RPMI7951 (cell line): Measurements from ENCODE around the gene SLC22A17. TPM values are rescaled to one million over a fixed set of nuclear protein-coding genes. Genes with fewer than 3 reads are reported as not detected.
A peak's percentile ranks its signal among the peaks of the same experiment; 100 is the strongest.
"Not testable (repeated sequence)": the region's sequence is repeated elsewhere in the genome, so short reads cannot be mapped to it uniquely, and the experiment has no call there.

Experiments used
- DNase-seq: peaks from one replicate; pipeline ENCODE4 v3.0.0-alpha.2; 2012; ENCODE audit warnings: low read depth
- total RNA-seq: library from RNA; depleted of rRNA; stranded (reverse); fragments of >200 nt; shearing (Covaris generic); gene quantifications from 2 replicates; pipeline ENCODE4 v1.2.3, GENCODE V29; 2014; rRNA removed

Gene SLC22A17
- 7.4 and 10.4 TPM in 2 replicates for total RNA-seq

DNA sequence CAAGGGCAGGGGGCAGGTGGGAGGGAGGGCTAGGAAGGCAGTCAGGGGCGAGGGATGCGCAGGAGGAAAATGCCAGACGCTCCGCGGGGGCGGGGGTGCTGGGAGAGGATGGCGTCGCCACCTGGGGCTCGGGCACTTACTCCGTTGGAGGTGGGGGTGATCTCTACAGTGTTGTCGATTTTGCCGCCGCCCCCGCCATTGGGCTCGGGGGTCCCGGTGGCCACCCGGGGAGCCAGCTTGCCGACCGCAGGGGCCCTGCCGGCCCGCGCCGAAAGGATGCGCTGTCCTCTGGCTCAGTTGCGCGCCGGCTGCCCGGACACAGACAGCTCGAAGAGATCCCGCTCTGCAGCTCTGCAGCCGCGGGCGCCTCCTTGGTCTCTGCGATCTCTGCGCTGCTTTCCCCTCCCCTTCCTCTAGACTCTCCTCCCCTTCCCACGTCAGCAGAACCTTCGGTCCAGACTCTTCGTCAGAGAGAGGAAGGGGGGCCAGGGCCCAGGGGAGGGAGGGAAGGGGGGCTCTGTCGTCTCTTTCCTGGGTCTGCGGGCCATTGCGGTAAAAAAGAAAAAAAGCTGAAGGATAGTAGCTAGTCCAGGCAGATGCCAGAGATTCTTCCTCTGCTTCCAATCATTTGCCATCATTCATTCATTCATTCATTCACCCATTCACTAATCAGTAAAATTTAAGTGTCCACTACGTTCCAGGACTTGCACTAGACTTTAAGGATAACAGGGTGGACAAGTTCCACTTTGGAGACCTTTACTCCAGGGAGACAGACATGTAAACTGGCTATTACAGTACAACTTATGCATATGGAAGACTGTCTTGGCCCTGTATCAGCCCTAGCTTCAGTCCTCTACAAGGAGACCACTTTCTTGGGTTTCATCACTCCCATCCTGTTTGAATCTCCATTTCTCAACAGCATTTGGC lies at the start of gene SLC22A17:
Gene SLC22A17, minus strand, starts transcription at position 382 of the 927 bp plus-strand sequence.
- DNase-seq, result peak; percentile 80

- no peak for DNase-seq
Measured at GRCh38 chr14:23401291-23401690, 48.6 kb upstream of the SLC22A17 start.

GRCh38 chr14:23400496-23401149 lies 47.9 kb upstream of the SLC22A17 start:
- DNase-seq, result not testable (repeated sequence)

- DNase-seq, result no peak
Measured at GRCh38 chr14:23399591-23399990, 46.9 kb upstream of the SLC22A17 start.

- no peak for DNase-seq
Measured at GRCh38 chr14:23399136-23399535, 46.4 kb upstream of the SLC22A17 start.

DNA sequence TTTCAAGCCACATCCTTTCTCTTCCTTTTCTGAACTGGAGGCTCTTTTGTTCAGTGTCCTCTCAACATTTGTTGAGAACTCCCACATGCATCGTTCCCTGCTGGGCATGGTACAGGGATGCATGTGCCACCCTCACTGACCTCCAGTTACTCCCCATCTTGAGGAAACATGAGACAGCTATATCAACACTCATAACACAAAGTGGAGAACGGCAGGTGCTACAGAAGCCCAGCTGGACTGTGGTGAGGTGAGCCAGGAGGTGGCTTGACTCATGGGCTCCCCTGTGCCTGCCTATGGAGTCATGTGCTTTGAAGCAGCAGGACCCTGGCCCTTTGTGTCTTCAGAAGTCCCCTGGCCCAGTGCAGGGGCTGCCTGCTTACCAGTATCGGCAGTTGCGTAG lies 45.7 kb upstream of the SLC22A17 start:
- DNase-seq, result no peak

- no peak for DNase-seq
Measured at GRCh38 chr14:23396781-23397407, 44.2 kb upstream of the SLC22A17 start.

DNA sequence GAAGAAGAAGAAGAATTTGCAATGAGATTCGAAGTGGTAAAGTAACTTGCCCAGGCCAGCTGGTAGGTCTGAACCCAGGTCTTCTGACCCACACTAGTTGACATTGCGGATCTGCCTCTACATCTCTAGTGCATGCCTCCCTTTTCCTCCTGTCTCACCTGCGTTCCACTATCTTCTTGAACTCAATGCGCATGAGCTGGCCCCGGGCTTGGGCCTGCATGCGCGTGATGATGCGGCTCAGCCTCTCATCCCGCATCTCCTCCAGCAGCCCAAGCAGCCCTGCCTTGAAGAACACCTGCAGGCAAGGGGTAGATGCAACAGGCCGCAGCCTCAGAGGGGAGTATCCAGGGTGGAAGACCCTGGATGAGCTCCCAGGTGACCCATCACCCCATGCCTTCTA lies 43.4 kb upstream of the SLC22A17 start:
- no peak for DNase-seq

- DNase-seq, result no peak
Measured at GRCh38 chr14:23392613-23393012, 39.9 kb upstream of the SLC22A17 start.

- not testable (repeated sequence) for DNase-seq
Measured at GRCh38 chr14:23389871-23390270, 37.2 kb upstream of the SLC22A17 start.

DNA sequence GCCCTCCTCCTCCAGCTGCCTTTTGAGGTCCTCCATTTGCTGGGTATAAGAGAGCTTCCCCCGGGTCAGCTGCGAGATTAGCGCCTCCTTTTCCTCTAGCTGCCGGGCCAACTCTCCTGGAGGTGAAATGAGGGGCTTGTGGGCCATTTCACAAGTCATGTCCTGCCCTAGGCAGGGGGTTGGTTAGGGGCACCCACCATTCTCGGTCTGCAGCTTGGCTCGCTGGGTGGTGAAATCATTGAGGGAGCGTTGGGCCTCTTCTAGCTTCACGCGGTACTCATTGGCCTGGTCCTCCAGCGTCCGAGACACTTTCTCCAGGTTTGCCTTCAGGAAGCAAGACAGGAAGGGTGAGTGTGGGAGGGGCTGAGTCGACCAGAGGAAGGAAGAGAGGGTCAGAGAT lies 36.7 kb upstream of the SLC22A17 start:
- no peak for DNase-seq

DNA sequence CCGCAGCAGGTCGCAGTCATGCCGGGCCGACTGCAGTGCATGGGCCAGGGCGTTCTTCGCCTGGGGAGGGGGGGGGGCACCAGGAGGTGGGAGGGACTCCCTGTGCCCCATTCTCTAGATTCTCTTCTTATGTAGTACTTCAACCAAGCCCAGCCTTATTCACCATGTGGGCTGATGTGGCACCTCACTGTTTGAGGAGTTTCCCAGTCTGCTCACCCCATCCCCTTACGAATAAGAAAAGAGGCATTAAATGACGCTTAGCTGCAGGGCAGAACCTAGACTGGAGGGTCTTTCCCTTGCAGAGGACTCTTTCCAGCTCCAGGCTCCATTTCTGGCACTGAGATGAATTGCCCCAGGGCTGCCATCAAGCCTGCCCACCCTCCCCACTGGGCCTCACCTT lies 36.3 kb upstream of the SLC22A17 start:
- no peak for DNase-seq

- DNase-seq, result no peak
Measured at GRCh38 chr14:23387916-23388882, 35.5 kb upstream of the SLC22A17 start.

DNA sequence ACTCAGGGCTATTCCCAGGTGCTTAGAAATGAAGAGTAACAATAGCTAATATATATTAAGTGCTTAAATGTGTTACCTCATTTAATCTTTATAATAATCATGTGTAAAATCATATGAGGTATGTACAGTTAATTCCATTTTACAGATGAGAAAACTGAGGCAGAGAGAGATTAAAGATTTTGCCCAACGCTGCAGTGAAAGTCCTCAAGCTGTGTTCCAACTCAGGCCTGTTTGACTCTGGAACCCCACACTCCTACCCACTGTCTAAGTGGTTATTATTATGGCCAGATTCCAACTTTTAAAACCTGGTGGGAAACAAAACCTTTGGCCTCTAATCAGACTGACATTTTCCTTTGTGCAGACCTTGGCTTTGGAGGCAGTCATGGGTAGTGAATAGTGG lies 34.3 kb upstream of the SLC22A17 start:
- no peak for DNase-seq

DNA sequence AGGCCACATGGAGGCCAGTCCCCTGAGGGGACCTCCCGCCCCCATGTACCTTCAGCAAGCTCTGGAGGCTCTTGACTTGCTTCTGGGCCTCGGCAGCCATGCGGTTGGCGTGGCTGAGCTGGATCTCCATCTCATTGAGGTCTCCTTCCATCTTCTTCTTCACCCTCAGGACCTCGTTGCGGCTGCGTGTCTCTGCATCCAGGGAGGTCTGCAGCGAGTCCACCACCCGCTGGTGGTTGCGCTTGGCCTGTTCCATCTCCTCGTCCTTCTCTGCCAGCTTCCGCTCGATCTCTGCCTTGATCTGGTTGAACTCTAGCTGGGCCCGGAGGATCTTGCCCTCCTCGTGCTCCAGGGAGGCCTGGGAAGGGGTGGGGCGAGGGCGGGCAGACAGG lies 33.6 kb upstream of the SLC22A17 start:
- not testable (repeated sequence) for DNase-seq

DNA sequence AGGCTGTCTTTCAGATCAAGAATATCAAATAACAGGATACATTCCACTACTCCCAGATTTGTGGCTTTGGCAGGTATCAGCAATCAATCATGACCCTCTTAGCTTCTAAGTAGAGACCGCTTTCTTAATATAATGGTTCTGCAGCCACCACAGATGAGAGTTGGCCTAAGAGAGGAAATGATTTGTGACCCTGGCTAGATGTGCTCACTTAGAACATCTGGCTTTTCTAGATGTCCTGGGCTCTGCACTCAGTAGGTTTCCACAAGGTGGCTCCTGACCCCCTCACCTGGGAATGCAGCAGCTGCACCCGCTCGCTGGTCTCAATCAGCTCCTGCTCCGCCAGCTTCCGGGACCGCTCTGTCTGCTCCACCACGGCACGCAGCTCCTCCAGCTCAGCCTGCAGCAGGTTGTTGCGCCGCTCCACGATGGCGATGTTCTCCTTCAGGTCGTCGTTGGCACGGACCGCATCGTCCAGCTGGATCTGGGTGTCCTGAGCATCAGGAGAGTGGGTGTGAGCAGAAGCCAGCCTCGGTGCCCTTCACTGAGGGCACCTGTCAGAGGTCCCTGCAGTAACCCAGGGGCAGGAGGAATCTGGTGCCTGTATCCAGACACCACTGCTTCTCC lies 33.1 kb upstream of the SLC22A17 start:
- no peak for DNase-seq

DNA sequence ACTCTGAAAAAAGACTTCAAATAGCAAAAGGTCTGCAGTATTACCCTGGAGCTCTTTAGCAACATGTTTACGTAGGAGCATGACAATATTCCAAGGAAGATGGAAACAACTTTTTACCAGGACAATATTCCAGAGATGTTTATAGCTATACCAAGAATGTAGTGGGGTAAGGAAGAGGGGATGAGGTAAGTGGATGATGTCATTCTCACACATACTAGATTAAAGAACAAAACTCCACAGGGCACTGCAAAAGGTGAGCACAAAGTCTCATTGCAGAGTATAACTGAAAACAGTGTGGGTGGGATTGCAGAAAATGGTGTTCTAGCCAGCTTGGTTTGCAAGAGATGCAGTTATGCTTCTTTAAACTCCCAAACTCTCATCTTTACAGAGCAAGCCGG lies 32.6 kb upstream of the SLC22A17 start:
- DNase-seq, result no peak

GRCh38 chr14:23384364-23385080 lies 31.8 kb upstream of the SLC22A17 start:
- no peak for DNase-seq

- DNase-seq, result no peak
Measured at GRCh38 chr14:23382731-23383440, 30.2 kb upstream of the SLC22A17 start.

GRCh38 chr14:23382276-23382675 lies 29.6 kb upstream of the SLC22A17 start:
- no peak for DNase-seq
